Stimulated activated CD4-positive, alpha-beta T cell treated with anti-CD3 and anti-CD28 coated beads, TNF-alpha, amount 100 ng/mL, for 24 hours (primary cell): ENCODE measurements around the gene ARL15.

Experiments
- DNase-seq, 3 experiments: peaks; one replicate each; pipeline ENCODE4 v3.0.0-alpha.2; 2020; ENCODE audit warnings: low read depth in 3 of 3

ARL15 gene

DNA sequence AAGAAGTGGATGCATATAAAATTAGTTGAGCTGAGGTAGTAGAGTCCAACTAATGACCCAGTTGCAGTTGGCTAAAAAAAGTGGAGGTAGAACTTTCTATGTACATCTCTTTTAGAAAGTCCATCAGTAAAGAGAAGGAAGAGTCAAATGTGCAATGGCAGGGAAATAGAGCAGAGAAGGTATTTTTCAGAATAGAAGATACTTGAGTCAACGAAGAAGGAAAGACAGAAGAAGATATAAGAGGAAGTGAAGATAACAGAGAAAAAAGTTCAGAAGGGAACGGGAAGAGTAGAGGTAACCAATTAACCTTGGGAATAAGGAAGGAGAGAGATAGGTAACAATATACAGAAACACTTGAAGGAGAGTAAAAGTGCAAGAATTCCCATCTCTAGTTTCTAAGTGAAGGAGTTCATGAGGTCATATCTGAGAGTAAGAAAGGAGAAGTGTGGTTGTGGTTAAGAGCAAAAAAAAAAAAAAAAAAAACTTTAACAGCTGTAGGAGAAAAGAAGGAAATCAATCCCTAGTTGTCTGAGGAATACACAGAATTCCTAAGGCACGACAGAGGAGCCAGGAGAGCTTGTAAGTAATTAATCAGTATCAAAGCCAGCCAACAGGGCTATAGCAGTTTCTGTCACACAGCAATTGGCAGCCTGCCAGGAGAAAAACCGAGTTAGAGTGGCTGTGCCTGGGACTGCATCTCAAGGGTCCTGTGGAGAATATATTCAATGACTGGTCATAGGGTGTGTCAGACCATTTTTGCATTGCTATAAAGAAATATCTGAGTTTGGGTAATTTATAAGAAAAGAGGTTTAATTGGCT, 61.0 kb downstream of the ARL15 start:
- DNase-seq, result no peak

GRCh38 chr5:54247226-54247625, 63.1 kb downstream of the ARL15 start:
- no peak for DNase-seq

DNA sequence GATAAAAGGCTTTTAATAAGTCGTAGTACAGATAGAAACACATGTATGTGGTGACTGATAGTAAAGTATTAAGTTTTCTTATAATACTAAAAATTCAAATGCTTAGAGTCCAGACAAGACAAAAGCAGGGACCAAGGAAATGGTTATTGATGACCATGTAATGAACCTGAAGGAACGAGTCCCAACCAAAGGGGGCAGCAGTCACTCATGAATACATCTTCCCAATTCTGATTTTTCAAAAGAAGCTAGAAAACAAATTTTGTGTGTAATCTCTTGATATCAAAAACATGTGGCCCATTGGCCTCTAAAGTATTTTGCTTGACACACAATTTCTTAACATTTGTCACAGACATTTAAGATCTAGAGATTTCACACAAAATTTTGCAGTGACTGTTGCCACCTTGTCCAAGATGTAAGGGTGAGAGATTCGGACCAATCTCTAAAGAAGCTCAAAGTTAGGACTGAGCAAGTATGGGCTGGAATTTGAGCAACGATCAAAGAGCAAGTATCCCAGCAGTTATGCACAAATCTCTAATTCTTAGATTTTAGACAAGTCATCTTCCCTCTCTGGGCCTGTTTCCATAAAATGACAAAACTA, 66.8 kb downstream of the ARL15 start:
- DNase-seq, result no peak

GRCh38 chr5:54242297-54242696, 68.1 kb downstream of the ARL15 start:
- DNase-seq, result no peak

DNA sequence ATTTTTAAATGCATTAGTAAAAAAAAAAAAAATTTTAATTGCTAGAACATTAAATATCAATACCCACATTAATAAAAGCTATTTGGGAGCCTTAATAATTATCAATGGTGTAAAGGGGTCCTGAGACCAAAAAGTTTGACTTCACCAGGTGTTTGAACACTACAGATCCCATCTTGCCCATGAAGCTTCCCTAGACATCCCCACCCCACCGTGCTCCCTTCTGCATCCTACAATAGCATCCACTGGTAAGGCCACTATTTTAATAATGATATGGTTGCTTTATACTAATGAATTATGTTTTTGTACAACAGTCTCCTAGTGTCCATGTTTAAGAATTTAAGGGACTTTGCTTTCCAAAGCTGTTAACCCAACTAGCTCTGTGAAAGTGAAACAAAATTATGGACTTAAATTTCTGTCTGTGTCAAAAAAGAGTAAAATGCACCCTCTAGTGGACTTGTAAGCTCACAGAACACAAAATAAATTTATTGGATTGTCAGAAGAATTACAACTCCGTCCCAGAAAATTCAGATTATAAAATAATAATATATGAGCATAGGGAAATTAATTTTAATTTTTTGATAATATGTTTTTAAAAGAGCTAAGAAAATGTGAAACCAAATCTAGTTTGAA, 76.0 kb downstream of the ARL15 start:
- DNase-seq, result no peak

DNA sequence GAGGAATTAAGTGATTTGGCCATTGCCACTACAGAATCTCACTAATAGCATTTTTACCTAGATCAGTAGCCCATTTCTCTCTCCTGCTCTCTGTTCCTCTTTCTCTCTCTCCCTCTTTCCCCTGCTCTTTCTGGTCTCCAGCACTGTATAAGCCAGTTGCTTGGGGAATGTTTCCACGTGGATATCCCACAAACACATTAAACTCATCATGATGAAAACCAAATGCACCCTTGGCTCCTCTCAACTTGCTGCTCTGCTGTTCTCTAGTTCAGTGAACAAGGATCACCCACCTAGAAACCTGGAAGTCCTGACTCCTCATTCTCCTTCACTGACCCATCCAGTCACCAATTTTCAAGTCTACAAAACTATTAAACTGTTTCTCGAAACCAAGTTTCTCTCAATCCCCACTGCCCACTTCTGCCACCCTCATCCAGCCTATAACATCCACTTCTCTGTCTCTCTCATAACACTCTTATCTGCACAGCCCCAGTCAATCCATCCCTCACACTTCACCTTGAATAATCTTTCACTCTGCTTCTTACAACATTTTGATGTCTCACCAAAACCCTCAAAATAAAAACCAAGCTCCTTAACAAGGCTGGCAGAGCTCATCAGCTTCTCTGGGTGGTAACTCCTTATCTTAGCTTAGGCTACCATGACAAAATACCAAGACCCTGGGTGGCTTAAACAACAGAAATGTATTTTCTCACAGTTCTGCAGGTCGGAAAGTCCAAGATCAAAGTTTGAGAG, 79.3 kb downstream of the ARL15 start:
- no peak for DNase-seq

GRCh38 chr5:54229041-54229780, 81.2 kb downstream of the ARL15 start:
- peak; percentile 48 to 73 (median 53) for DNase-seq

DNA sequence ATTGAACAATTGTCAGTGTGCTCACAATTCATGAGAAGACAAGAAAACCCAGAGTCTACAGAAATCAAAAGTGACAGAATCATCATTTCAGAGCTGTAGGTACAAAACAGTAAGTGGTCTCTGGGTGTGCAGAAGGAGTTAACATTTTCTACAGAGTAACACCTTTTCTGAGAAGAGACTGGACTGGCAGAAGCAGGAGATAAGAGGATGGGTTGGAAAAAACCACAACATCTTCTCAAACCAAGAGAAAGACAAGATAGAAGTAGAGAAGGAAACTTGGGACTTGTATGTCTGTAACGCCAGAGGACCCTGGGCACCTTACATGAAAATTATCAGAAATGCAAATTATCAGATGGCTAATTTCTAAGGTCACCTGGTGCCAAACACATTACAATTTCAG, 82.6 kb downstream of the ARL15 start:
- DNase-seq, result no peak

GRCh38 chr5:54227109-54227508, 83.3 kb downstream of the ARL15 start:
- DNase-seq, result no peak

- DNase-seq, result no peak
Observed at GRCh38 chr5:54226215-54226614, 84.2 kb downstream of the ARL15 start.

- DNase-seq, result no peak
Observed at GRCh38 chr5:54224103-54224826, 86.1 kb downstream of the ARL15 start.

GRCh38 chr5:54222336-54222735, 88.0 kb downstream of the ARL15 start:
- no peak for DNase-seq

GRCh38 chr5:54221135-54221534, 89.2 kb downstream of the ARL15 start:
- DNase-seq, result no peak

DNA sequence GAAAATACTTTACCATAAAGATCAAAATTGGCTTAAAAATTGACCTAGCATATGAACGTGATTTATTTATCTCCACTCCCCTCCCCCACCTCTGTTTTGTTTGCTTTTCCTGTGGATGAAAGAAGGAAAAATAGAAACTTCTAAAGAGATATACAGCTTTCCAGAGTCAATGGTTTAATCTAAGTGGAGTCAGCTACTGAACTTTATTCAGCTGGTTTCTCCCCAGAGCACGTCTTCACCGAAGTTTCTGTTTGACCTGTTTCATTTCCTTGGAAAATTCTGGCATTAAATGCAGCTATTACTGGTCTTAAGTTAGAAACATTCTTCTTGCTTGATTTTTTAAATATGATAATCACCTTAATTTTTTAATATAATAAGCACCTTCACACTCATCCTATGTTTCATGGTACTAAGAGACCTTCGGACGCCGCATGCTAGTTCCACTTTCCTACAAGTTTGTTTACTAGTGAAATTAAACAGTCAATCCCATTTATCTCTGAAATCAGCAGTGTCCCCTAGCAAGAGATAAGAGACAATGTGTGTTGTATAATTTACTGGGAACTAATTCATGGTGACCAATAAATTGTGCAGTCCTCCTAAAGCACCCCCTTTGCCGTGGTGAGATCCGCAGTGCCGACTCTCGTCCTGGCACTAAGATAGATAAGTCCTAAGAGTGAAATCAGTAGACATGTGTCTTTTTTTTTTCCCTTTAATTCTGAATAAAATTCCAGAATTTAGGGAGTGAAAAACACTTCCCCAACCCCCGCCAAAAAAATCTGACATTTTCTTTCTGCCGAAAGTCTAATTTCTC, 89.9 kb downstream of the ARL15 start:
- DNase-seq, result no peak

- DNase-seq, result no peak
Observed at GRCh38 chr5:54217826-54218503, 92.4 kb downstream of the ARL15 start.

GRCh38 chr5:54215233-54215736, 95.1 kb downstream of the ARL15 start:
- no peak for DNase-seq

- no peak for DNase-seq
Observed at GRCh38 chr5:54214722-54215121, 95.7 kb downstream of the ARL15 start.

- no peak for DNase-seq
Observed at GRCh38 chr5:54212331-54212730, 98.0 kb downstream of the ARL15 start.

DNA sequence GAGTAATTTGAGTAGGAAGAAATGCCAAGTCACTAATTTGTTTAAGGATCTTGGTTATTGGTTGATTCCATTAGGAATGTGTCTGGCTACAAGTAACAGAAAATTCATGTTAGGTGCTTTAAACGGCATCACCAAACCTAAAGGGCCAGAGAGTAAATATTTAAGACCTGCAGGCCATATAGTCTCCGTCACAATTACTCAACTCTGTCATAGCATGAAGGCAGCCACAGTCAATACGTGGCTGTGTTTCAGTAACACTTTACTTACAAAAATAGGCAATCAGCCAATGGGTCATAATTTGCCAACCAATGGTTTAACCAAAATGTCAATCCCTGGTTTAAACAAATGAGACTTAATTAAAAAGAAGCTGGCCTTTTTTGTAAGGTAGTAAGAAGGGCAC, 98.5 kb downstream of the ARL15 start:
- DNase-seq, result no peak
